ENCODE measurements around the gene SERAC1. TPM values are rescaled to one million over a fixed set of nuclear protein-coding genes. Genes with fewer than 3 reads are reported as not detected.

Gene SERAC1
- total RNA-seq, 1 donor from 2014 or later = 7.6 TPM

DNA sequence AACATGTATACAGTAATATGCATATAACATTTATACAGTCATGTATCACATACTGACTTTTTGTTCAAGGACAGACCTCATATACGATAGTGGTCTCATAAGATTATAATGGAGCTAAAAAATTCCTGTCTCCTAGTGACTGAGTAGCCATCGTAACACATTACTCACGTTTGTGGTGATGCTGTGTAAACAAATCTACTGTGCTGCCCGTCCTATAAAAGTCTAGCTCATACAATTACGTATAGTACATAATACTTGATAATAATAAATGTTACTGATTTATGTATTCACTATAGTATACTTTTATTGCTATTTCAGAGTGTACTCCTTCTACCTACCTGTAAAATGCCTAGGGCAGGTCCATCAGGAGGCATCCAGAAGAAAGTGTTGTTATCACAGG lies 17.4 kb downstream of the SERAC1 start:
- Histone ChIP-seq H3K27ac (no peak overlapping the region), H3K4me1 (no peaks in the 10 kb centered on the region), H3K4me3 (no peak overlapping the region), H3K9me3 (no peaks in the 10 kb centered on the region), H3K36me3 (peaks cover 29% of the 10 kb centered on the region), H3K27me3 (ENCODE audit: low read depth) (no peaks in the 10 kb centered on the region)
- DNase-seq (no peak), ATAC-seq (no peak)
- intact Hi-C loops (cut with DNase I) = no loop called here
- TF ChIP-seq, protein P1, sequence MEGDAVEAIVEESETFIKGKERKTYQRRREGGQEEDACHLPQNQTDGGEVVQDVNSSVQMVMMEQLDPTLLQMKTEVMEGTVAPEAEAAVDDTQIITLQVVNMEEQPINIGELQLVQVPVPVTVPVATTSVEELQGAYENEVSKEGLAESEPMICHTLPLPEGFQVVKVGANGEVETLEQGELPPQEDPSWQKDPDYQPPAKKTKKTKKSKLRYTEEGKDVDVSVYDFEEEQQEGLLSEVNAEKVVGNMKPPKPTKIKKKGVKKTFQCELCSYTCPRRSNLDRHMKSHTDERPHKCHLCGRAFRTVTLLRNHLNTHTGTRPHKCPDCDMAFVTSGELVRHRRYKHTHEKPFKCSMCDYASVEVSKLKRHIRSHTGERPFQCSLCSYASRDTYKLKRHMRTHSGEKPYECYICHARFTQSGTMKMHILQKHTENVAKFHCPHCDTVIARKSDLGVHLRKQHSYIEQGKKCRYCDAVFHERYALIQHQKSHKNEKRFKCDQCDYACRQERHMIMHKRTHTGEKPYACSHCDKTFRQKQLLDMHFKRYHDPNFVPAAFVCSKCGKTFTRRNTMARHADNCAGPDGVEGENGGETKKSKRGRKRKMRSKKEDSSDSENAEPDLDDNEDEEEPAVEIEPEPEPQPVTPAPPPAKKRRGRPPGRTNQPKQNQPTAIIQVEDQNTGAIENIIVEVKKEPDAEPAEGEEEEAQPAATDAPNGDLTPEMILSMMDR (IDR thresholded peaks at IDR 0.05) = no peak

DNA sequence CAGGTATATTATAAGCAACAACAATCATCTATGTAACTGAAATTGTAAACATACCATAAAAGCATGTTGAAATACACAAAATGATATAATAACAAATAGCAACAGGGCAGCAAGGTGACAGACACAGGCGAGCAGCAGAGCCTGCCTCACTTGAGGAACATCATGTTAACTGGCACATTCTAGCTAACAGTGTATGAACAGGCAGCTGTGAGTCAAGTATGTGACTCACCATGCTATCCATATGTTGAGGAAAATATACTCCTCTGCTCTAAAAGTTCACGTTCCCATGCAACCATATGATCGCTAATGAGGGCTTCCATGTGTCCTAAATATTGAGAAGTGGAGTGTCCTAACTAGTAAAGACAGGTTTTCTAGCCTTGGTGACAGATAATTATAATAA lies 18.4 kb downstream of the SERAC1 start:
- H3K27me3 ChIP-seq (ENCODE audit: low read depth) = no peaks in the 10 kb centered on the region
- H3K4me1 ChIP-seq = no peaks in the 10 kb centered on the region
- no peak for ATAC-seq
- TF ChIP-seq, protein P1 (IDR thresholded peaks at IDR 0.05) = no peak
- no peak overlapping the region for H3K4me3 ChIP-seq
- H3K36me3 ChIP-seq = peaks cover 20% of the 10 kb centered on the region
- no peak overlapping the region for H3K27ac ChIP-seq
- no peak for DNase-seq
- H3K9me3 ChIP-seq = no peaks in the 10 kb centered on the region
- intact Hi-C loops (cut with DNase I) = no loop called here

DNA sequence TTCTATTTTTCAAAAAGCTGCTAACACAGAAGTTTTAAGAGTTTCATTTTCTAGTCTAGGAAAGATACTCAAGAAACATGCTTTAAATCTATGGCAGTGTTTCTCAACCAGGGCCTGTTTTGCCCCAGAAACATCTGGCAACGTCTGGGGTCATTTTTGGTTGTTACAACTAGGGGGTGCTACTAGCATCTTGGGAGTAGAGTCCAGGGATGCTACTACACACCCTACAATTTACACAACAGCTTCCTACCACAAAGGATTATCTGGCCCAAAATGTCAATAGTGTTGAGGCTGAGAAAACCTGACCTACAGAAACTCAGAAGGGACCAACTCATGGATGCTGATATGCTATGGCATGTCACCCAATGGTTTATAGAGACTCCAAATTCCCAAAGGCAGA lies 24.4 kb downstream of the SERAC1 start:
- H3K4me3 ChIP-seq = no peak overlapping the region
- TF ChIP-seq, protein P1 (IDR thresholded peaks at IDR 0.05) = peak; percentile 8
- peaks cover 16% of the 10 kb centered on the region for H3K36me3 ChIP-seq
- DNase-seq (no peak), ATAC-seq (no peak)
- H3K4me1 ChIP-seq = no peaks in the 10 kb centered on the region
- intact Hi-C loops (cut with DNase I) = no loop called here
- H3K27me3 ChIP-seq (ENCODE audit: low read depth) = no peaks in the 10 kb centered on the region
- no peaks in the 10 kb centered on the region for H3K9me3 ChIP-seq
- no peak overlapping the region for H3K27ac ChIP-seq

DNA sequence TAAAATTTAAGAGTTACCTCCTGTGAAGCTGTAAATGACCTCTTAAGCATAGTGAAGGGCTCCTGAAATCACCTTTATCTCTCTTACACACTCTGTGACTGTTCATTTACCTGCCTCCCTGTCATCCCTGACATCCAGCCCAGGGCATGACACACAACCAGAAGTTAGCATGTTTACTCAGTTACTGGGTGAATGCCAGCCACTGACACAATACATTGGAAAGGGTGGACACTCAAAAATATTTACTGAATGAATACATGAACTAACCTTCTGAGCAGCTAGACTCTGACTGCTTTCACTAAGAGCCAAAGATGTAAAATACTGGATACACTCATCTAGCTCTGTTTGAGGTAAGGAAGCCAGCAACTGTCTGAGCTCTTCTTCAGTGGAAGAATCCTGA lies 25.3 kb downstream of the SERAC1 start:
- ATAC-seq (peak; percentile 62 to 81), DNase-seq (no peak)
- Histone ChIP-seq H3K4me3 (no peak overlapping the region), H3K4me1 (no peaks in the 10 kb centered on the region), H3K9me3 (no peaks in the 10 kb centered on the region), H3K36me3 (peaks cover 16% of the 10 kb centered on the region), H3K27me3 (ENCODE audit: low read depth) (no peaks in the 10 kb centered on the region), H3K27ac (no peak overlapping the region)
- TF ChIP-seq, protein P1 (IDR thresholded peaks at IDR 0.05) = no peak
- intact Hi-C loops (cut with DNase I) = no loop called here

DNA sequence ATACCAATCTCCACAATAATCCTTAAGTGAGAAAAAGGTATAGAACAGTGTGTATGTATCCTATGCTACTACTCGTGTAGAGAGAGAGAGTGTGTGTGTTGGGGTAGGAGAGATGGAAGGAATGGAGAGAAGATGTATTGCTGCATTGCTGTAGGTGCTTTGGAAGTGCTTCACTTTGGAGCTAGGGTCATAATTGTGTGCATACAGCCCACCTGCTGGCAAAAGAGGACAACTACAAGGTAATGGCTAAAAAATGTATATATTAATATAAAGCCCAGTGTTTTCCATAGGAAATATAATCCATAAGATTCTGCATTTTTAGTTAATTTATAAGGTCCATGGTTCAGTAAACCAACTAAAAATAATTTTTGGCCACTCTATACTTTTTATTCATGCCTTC lies 36.1 kb downstream of the SERAC1 start:
- no peak overlapping the region for H3K4me3 ChIP-seq
- no peak overlapping the region for H3K27ac ChIP-seq
- intact Hi-C loops (cut with DNase I) = no loop called here
- H3K36me3 ChIP-seq = peaks cover 14% of the 10 kb centered on the region
- ATAC-seq = no peak
- no peaks in the 10 kb centered on the region for H3K9me3 ChIP-seq
- TF ChIP-seq, protein P1 (IDR thresholded peaks at IDR 0.05) = no peak
- no peaks in the 10 kb centered on the region for H3K27me3 ChIP-seq (ENCODE audit: low read depth)
- H3K4me1 ChIP-seq = no peaks in the 10 kb centered on the region
- no peak for DNase-seq

DNA sequence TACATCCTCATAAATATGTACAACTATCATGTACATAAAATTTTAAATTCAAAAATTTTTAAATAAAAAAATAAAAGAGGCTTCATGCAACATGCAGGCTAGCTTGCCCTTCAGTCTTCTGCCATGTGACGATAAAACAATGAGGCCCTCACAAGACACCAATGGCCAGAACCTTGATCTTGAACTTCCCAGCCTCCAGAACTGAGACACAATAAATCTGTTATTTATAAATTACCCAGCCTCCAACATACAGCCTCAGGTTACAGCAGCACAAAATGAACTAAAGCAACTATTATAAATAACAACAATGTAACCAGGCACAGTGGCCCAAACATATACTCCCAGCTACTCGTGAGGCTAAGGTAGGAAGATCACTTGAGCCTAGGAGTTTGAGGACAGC lies 42.8 kb downstream of the SERAC1 start:
- no peak overlapping the region for H3K4me3 ChIP-seq
- no peaks in the 10 kb centered on the region for H3K4me1 ChIP-seq
- no peaks in the 10 kb centered on the region for H3K27me3 ChIP-seq (ENCODE audit: low read depth)
- DNase-seq (no peak), ATAC-seq (no peak)
- H3K36me3 ChIP-seq = peaks cover 14% of the 10 kb centered on the region
- H3K27ac ChIP-seq = no peak overlapping the region
- TF ChIP-seq, protein P1 (IDR thresholded peaks at IDR 0.05) = no peak
- intact Hi-C loops (cut with DNase I) = no loop called here
- H3K9me3 ChIP-seq = no peaks in the 10 kb centered on the region

Measured in lower lobe of right lung (tissue), 2 donors.